GM12872 (cell line): ENCODE results near the gene TEX53.

Experiments
- CTCF ChIP-seq: IDR thresholded peaks from 3 replicates; pipeline ENCODE4 v1.5.1; 2011; ENCODE audit warnings: low read depth, mild to moderate bottlenecking, low read length, moderate library complexity; ENCODE audit not compliant: insufficient read depth

Gene TEX53

DNA sequence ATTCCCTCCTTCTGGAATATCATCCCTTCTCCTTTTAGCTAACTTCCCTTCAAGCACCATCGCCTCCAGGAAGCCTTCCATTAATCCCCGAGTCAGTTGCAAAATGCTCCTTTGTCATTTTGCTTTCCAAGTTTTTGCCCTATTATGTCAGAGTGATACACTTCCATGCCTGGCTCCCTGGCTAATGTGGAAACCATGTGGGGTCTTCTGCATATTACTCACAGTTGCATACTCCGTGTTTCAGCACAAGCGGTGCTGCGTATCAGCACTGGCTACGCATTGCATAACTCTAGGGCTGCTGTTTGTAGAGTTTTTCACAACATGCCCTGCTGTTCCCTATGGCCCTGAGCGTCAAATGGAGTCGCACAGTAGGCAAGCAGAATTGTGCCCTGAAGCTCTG, 1.9 kb downstream of the TEX53 start:
- TF ChIP-seq CTCF, result no peak

GRCh38 chr9:114653556-114654159, 3.9 kb downstream of the TEX53 start:
- TF ChIP-seq CTCF, result peak; percentile 92

- TF ChIP-seq CTCF, result no peak
Measured at GRCh38 chr9:114652776-114653555, 4.6 kb downstream of the TEX53 start.

DNA sequence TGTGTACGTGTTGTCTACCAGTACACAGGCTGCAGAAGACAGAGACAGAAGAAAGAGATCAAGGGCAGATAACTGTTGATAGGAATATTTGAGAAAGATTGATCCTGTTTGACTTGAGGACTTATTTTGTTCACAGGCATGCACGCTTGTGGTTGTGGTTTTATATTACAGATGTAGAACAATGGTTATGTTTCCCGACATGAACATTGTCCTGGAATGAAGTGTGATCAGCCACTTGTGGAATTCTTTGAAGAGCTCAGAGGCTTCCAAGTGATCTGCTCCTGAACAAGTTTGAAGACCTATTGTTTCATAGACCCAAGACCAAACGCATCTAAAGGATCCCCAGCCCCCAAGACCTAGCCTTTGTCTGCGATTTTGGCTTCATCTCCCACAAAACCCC, 13.7 kb downstream of the TEX53 start:
- TF ChIP-seq CTCF, result no peak

- no peak for TF ChIP-seq CTCF
Measured at GRCh38 chr9:114643001-114643400, 14.6 kb downstream of the TEX53 start.

DNA sequence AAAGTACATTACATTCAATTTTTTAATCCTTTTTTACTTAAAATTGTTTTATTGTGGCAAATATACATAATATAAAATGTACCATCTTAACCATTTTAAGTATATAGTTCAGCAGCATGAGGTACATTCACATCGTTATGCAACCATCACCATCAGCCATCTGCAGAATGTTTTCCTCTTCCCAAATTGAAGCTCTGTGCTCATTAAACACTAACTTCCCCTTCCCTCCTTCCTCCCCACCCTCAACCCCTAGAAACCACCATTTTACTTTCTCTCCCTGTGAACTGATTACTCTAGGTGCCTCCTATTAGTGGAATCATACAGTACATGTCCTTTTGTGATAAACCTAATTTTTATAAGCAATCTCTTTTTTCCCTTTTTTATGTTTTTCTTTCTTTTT, 15.6 kb downstream of the TEX53 start:
- TF ChIP-seq CTCF, result no peak

DNA sequence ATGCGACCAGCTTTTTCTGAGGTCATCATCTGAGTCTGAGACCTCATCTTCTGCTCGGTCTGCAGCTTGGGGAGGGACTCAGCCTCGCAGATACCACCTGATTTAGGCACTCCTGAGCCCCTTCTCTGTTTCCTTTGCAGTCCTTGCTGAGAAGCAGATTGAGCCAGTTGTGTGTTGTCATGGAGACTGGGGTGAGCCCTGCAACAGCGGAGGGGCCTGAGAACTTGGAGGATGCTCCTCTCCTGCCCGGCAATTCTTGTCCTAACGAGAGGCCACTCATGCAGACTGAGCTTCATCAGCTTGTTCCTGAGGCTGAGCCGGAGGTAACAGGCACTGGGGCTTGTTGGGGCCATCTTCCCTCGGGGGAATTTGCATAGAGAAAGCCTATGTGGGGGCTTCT, 19.2 kb downstream of the TEX53 start:
- no peak for TF ChIP-seq CTCF
